A673 (cell line): ENCODE measurements around the gene EXT2. TPM values are rescaled to one million over a fixed set of nuclear protein-coding genes. Genes with fewer than 3 reads are reported as not detected.

Experiments used
- BruUV-seq: library from RNA; stranded (reverse); fragments of 400-500 nt; replicated peaks from 2 replicates; lab custom pipeline; 2021; lab: Mats Ljungman, UMichigan
- CTCF ChIA-PET: fragments of 300-600 bp; sonication (Branson Sonifier 250); formaldehyde crosslinking; loops from one replicate; lab custom pipeline; 2022; ENCODE audit warnings: antibody characterized with exemption; lab: Charles Lee
- POLR2A ChIA-PET: fragments of 300-600 bp; sonication (Branson Sonifier 250); formaldehyde crosslinking; loops from one replicate; lab custom pipeline; 2022; ENCODE audit warnings: antibody characterized with exemption; ENCODE audit not compliant: low non-redundant PET; lab: Charles Lee
- DNase-seq: peaks from one replicate; pipeline ENCODE4 v3.0.0-alpha.2; 2015; ENCODE audit warnings: low spot score
- H3K27ac ChIP-seq: fragments of 200-600 bp; sonication (generic); 2 replicates; pipeline ENCODE4 v1.5.1; 2016; ENCODE audit warnings: mixed run types, low read depth, mild to moderate bottlenecking, mixed read lengths, antibody characterized with exemption, low read length; ENCODE audit not compliant: poor library complexity, severe bottlenecking
- H3K27me3 ChIP-seq: fragments of 200-600 bp; sonication (generic); replicated peaks from 2 replicates; pipeline ENCODE4 v1.6.1; 2017; ENCODE audit warnings: mixed run types, low read depth, mild to moderate bottlenecking, mixed read lengths, antibody characterized with exemption, low read length; ENCODE audit not compliant: insufficient read depth, poor library complexity
- H3K36me3 ChIP-seq: fragments of 200-600 bp; sonication (generic); 2 replicates; pipeline ENCODE4 v1.6.1; 2016; ENCODE audit warnings: mixed run types, mild to moderate bottlenecking, mixed read lengths, antibody characterized with exemption, low read length; ENCODE audit not compliant: insufficient read depth, poor library complexity, severe bottlenecking
- H3K4me1 ChIP-seq: fragments of 200-600 bp; sonication (generic); 2 replicates; pipeline ENCODE4 v1.6.1; 2017; ENCODE audit warnings: mixed run types, mild to moderate bottlenecking, mixed read lengths, antibody characterized with exemption, low read length; ENCODE audit not compliant: insufficient read depth, poor library complexity, severe bottlenecking
- H3K4me3 ChIP-seq: fragments of 200-600 bp; sonication (generic); 2 replicates; pipeline ENCODE4 v1.5.1; 2016; ENCODE audit warnings: low read depth, mixed run types, mild to moderate bottlenecking, mixed read lengths, low read length; ENCODE audit not compliant: poor library complexity, severe bottlenecking
- H3K9me3 ChIP-seq: fragments of 200-600 bp; sonication (generic); 2 replicates; pipeline ENCODE4 v1.6.1; 2016; ENCODE audit warnings: mixed run types, low read depth, mild to moderate bottlenecking, mixed read lengths, antibody characterized with exemption, low read length; ENCODE audit not compliant: poor library complexity, severe bottlenecking
- EZH2 ChIP-seq: fragments of 200-600 bp; sonication (generic); IDR thresholded peaks from 2 replicates; pipeline ENCODE4 v1.6.1; 2017; ENCODE audit warnings: borderline replicate concordance, low read depth, mild to moderate bottlenecking, mixed read lengths, antibody characterized with exemption, low read length; ENCODE audit not compliant: poor library complexity, severe bottlenecking
- intact Hi-C: fragments of 100-400 bp; cut with micrococcal nuclease; formaldehyde crosslinking; loops from one replicate; pipeline ENCODE4 v1.10.0; 2022; ENCODE audit not compliant: unreplicated experiment
- total RNA-seq: library from RNA; stranded (reverse); gene quantifications from 2 replicates; pipeline ENCODE4 v1.2.3, GENCODE V29; 2021
- TF ChIP-seq, protein P1 (sequence below): fragments of 300-800, 200-600 bp; sonication (generic); conservative IDR thresholded peaks from 2 replicates; pipeline ENCODE4 v1.5.1; 2017; ENCODE audit warnings: low read depth, mild to moderate bottlenecking, antibody characterized with exemption, low read length, moderate library complexity, mixed read lengths

Gene EXT2
- total RNA-seq, 1 experiment from 2014 or later = 123 TPM

DNA sequence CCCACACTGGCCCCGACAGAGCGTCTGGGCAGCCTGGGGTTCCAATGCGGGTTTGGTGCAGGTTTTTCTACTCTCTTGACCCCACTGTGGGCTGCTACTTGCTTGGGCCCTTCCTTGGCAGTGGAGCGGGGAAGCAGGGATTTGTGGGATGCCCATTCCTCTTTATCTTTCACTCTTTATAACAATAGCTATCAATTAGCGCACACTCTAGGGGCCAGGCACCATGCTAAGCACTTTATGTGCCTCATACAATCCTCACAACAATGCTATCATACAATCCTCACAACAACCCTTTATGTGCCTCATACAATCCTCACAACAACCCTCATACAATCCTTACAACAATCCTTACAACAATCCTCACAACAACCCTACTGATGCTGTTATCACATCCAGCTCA lies 16.7 kb upstream of the EXT2 start:
- ChIA-PET POLR2A (no interaction called here), CTCF (no interaction called here)
- no peaks in the 10 kb centered on the region for H3K4me1 ChIP-seq
- H3K9me3 ChIP-seq = no peaks in the 10 kb centered on the region
- intact Hi-C loops = no loop called here
- H3K36me3 ChIP-seq = no peaks in the 10 kb centered on the region
- H3K4me3 ChIP-seq = no peak overlapping the region
- DNase-seq = no peak
- no TSS peak for BruUV-seq
- H3K27me3 ChIP-seq = no peaks in the 10 kb centered on the region
- no peak for TF ChIP-seq EZH2
- TF ChIP-seq, protein P1, sequence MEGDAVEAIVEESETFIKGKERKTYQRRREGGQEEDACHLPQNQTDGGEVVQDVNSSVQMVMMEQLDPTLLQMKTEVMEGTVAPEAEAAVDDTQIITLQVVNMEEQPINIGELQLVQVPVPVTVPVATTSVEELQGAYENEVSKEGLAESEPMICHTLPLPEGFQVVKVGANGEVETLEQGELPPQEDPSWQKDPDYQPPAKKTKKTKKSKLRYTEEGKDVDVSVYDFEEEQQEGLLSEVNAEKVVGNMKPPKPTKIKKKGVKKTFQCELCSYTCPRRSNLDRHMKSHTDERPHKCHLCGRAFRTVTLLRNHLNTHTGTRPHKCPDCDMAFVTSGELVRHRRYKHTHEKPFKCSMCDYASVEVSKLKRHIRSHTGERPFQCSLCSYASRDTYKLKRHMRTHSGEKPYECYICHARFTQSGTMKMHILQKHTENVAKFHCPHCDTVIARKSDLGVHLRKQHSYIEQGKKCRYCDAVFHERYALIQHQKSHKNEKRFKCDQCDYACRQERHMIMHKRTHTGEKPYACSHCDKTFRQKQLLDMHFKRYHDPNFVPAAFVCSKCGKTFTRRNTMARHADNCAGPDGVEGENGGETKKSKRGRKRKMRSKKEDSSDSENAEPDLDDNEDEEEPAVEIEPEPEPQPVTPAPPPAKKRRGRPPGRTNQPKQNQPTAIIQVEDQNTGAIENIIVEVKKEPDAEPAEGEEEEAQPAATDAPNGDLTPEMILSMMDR = no peak
- no peak overlapping the region for H3K27ac ChIP-seq

DNA sequence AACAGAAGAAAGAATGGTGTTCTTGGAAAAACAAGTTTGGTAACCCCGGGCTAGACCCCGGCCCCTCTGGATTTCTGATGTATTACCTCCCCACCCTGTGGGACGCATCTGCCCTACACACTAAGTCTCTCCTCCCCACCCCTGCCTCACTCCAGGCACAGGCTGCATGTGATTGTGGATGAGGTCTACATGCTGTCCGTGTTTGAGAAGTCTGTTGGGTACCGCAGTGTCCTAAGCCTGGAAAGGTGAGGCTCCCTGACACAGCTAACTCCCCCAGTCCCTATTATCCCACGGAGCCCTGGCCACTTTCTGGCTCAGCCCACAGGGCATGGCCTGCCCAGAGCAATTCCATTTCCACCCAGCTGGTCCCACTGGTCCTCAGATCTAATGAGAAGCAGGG lies 16.1 kb upstream of the EXT2 start:
- Histone ChIP-seq H3K4me3 (no peak overlapping the region), H3K4me1 (no peaks in the 10 kb centered on the region), H3K9me3 (no peaks in the 10 kb centered on the region), H3K27me3 (no peaks in the 10 kb centered on the region), H3K27ac (no peak overlapping the region), H3K36me3 (no peaks in the 10 kb centered on the region)
- intact Hi-C loops = no loop called here
- TF ChIP-seq, protein P1 = no peak
- no peak for TF ChIP-seq EZH2
- no peak for DNase-seq
- CTCF ChIA-PET = no interaction called here
- POLR2A ChIA-PET = no interaction called here
- no TSS peak for BruUV-seq

DNA sequence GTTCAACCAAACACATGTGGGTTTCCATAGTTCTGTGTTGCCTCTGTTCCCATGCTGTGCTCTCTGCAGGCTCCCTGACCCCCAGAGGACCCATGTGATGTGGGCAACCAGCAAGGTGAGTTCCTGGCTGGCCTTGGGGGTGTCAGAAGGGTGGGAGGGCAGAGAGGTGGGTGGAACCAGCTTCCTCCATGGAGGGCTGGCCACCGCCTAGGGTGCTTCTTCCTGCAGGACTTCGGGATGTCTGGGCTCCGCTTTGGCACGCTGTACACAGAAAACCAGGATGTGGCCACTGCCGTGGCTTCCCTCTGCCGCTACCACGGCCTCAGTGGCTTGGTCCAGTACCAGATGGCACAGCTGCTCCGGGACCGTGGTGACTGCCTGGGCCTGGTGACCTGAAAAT lies 14.5 kb upstream of the EXT2 start:
- DNase-seq = no peak
- ChIA-PET POLR2A (no interaction called here), CTCF (no interaction called here)
- intact Hi-C loops = no loop called here
- H3K4me1 ChIP-seq = no peaks in the 10 kb centered on the region
- no peaks in the 10 kb centered on the region for H3K27me3 ChIP-seq
- TF ChIP-seq EZH2 = no peak
- TF ChIP-seq, protein P1 = no peak
- no peak overlapping the region for H3K4me3 ChIP-seq
- no peaks in the 10 kb centered on the region for H3K36me3 ChIP-seq
- BruUV-seq = no TSS peak
- H3K27ac ChIP-seq = no peak overlapping the region
- no peaks in the 10 kb centered on the region for H3K9me3 ChIP-seq
